Heart left ventricle (tissue), 16 donors: ENCODE results near the gene ETV7. TPM values are rescaled to one million over a fixed set of nuclear protein-coding genes. Genes with fewer than 3 reads are reported as not detected.

ENCODE experiments used
- ATAC-seq, 4 donors: fragments of 200-7000 bp; cut with Tn5 transposase; one replicate each; pipeline ENCODE4 v1.9.1; 2020 to 2022; ENCODE audit warnings: moderate library complexity in 4 of 4, mild to moderate bottlenecking in 3 of 4, moderate number of reproducible peaks in 1 of 4
- DNase-seq, 5 donors: peaks; one replicate each; pipeline ENCODE4 v3.0.0-alpha.2; 2020
- H3K27ac ChIP-seq, 12 donors: fragments of 200-600 bp; sonication (generic) in 4 of 12; one replicate each; pipeline versions ENCODE4 v1.5.0 to v1.8.0; 2016 to 2022; ENCODE audit warnings: mild to moderate bottlenecking in 2 of 12
- H3K27me3 ChIP-seq, 9 donors: fragments of 200-600 bp; sonication (generic) in 2 of 9; one replicate each; pipeline versions ENCODE4 v1.5.1 to v1.8.0; 2016 to 2022; ENCODE audit warnings: mild to moderate bottlenecking in 3 of 9
- H3K36me3 ChIP-seq, 9 donors: fragments of 200-600 bp; sonication (generic) in 2 of 9; one replicate each; pipeline versions ENCODE4 v1.5.0 to v1.8.0; 2018 to 2022; ENCODE audit warnings: mild to moderate bottlenecking in 2 of 9
- H3K4me1 ChIP-seq, 12 donors: fragments of 200-600 bp; sonication (generic) in 4 of 12; one replicate each; pipeline versions ENCODE4 v1.5.0 to v1.8.0; 2016 to 2022; ENCODE audit warnings: mild to moderate bottlenecking in 3 of 12
- H3K4me3 ChIP-seq, 12 donors: fragments of 200-600 bp; sonication (generic) in 4 of 12; one replicate each; pipeline versions ENCODE4 v1.5.0 to v1.8.0; 2017 to 2022; ENCODE audit warnings: mild to moderate bottlenecking in 9 of 12, moderate library complexity in 4 of 12
- H3K9me3 ChIP-seq, 12 donors: fragments of 200-600 bp; sonication (generic) in 4 of 12; one replicate each; pipeline versions ENCODE4 v1.5.0 to v1.8.0; 2016 to 2022; ENCODE audit warnings: mild to moderate bottlenecking in 1 of 12
- POLR2A ChIP-seq, 2 donors: fragments of 450-650 bp; IDR thresholded peaks; one replicate each; pipeline ENCODE4 v1.6.1; 2017; ENCODE audit warnings: antibody characterized with exemption in 2 of 2, mild to moderate bottlenecking in 2 of 2, moderate library complexity in 2 of 2
- WGBS, 4 donors: extraction: QIAGEN DNeasy Blood & Tissue Kit in 2 of 4; methylation state at CpG; one replicate each; pipeline versions ENCODE4 v1.1.5 to v1.1.7; 2013 to 2018; 5-methylcytosine and 5-hydroxymethylcytosine counted together
- intact Hi-C, 10 donors: fragments of 100-400 bp; cut with DNase I; formaldehyde crosslinking; loops; one replicate each; pipeline versions ENCODE4 v1.11.1 to v1.14.2; 2022
- long read RNA-seq, 3 donors: library from polyadenylated mRNA; unstranded; transcript quantifications; one replicate each; pipeline ENCODE4 v2.0.0, GENCODE V29; 2020 to 2021
- polyA plus RNA-seq, 2 donors: library from polyadenylated mRNA; stranded (reverse); fragments of 200-250 nt; gene quantifications; one replicate each; pipeline ENCODE4 v1.2.3, GENCODE V29; 2013
- total RNA-seq, 9 donors: library from RNA; depleted of rRNA in 2 of 9; stranded (reverse); fragments of >200 nt in 2 of 9; fragmentation: NEBNext Ultra II Directional in 3 of 9; extraction: Animal tissue kit (Norgen Biotek cat#: 25700) in 3 of 9; gene quantifications; one replicate each; pipeline versions ENCODE4 v1.1.0 to v1.2.4, GENCODE V29; 2016 to 2023
- TF ChIP-seq, protein P1 (sequence below), 12 donors: fragments of 200-600 bp; sonication (generic) in 4 of 12; IDR thresholded peaks; one replicate each; pipeline versions ENCODE4 v1.5.0 to v1.8.0; 2018 to 2022; ENCODE audit warnings: antibody characterized with exemption in 12 of 12, mild to moderate bottlenecking in 5 of 12
- donor health status: ischemic (EF 13 %, LVEDD 7.1; RV severe dilation, severe dysfunction).
- donor health status: healthy with polysubstance abuse.
- donor health status: DM: no; HTN: yes; CAD: no.
- donor health status: DM: no; HTN: no; CAD: no.
- donor health status: ischemic (EF 25% LVEDD 6.9; RV normal size, moderate dysfunction).
- donor health status: ischemic (EF 25% LVEDD 5.7; RV mildly dilated, moderate dysfunction).
- donor health status: healthy.
- donor health status: DM: yes; HTN: yes; CAD: no.
- donor health status: ischemic (EF 35%, LVEDD 5.7; RV mildly dilated, moderate dysfunction).
- donor health status: nonischemic (EF 11% LVEDD 7.7; RV severe dilation, severe dysfunction).
- donor health status: DM: yes; HTN: yes; CAD: no.
- donor health status: PGD.
- donor health status: ischemic (EF 29% LVEDD 5.4; RV normal size, mild dysfunction).
- donor health status: nonischemic (EF 23%, LVEDD 6.1; RV moderate dilation, normal function).

The ETV7 gene
- total RNA-seq: 1 to 10 TPM in 2 of 9 donors, under 1 TPM in 2, not detected in 5; 0.17 to 5.1 (median 1.2) TPM
- under 1 TPM; 0.06 to 0.30 TPM for polyA plus RNA-seq
- long read RNA-seq, donor 1: 0 reads
- long read RNA-seq, donor 2, partial matches to known transcripts: 0 of 5 reads
- long read RNA-seq, donor 2, other reads (novel, unspliced or antisense): 0 of 5 reads
- long read RNA-seq, donor 3: 0 reads

DNA sequence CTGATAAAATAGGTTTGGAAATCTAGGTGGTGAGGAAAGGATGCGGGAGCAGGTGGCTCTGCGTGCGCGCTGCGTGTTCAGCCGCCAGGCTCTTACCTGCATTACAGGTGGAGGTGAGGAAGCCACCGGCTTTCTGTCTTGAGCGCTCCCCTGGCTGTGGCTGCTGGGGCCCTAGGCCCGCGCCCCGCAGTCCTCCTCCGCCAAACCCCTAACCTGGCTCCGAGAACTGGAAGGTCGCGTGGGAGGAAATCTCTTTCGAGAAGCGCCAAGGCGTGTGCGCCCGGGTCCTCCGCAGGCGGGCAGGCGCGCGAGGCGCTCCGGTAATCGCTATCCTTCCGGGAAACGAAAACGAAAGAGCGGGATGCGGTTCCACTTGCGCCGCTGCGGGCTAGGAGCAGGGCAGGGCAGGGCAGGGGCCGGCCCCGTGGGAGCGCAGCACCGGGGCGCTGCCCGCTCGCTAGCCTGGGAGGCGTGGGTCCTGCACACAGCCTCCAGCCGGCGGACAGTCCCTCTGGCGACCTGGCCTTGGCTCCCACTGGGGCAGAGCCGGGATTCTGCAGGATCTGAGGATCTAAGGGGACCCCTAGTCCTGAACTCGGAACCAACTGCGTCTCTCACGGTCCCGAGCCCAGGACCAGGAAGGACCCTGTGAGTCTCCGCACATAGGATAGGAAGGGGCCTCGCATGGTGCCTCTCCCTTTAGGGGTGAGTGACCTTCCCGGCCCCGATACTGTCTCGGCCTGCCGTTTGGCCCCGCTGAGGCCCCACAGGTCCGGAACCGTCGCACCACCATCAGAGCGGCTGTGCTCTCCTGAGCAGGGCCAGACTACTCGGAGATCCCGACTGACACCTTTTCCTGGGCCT, at the start of gene ETV7:
TSS of gene ETV7 (minus strand) at position 230 of the 864 bp plus-strand sequence. CDS start at position 102, 128 bp downstream.
- intact Hi-C loops: no loop called here
- peak within 1 kb of the TSS in 5 of 12 donors; percentile 10 to 81 (median 45) for H3K27ac ChIP-seq
- peak within 1 kb of the TSS; percentile 50 to 79 (median 60) for H3K4me3 ChIP-seq
- TF ChIP-seq, protein P1, sequence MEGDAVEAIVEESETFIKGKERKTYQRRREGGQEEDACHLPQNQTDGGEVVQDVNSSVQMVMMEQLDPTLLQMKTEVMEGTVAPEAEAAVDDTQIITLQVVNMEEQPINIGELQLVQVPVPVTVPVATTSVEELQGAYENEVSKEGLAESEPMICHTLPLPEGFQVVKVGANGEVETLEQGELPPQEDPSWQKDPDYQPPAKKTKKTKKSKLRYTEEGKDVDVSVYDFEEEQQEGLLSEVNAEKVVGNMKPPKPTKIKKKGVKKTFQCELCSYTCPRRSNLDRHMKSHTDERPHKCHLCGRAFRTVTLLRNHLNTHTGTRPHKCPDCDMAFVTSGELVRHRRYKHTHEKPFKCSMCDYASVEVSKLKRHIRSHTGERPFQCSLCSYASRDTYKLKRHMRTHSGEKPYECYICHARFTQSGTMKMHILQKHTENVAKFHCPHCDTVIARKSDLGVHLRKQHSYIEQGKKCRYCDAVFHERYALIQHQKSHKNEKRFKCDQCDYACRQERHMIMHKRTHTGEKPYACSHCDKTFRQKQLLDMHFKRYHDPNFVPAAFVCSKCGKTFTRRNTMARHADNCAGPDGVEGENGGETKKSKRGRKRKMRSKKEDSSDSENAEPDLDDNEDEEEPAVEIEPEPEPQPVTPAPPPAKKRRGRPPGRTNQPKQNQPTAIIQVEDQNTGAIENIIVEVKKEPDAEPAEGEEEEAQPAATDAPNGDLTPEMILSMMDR (IDR thresholded peaks at IDR 0.05): no peak
- no peak for TF ChIP-seq POLR2A (IDR thresholded peaks at IDR 0.05)
- peaks cover 0 to 33% (median 12%) of the 10 kb centered on the region in 12 donors for H3K4me1 ChIP-seq
- ATAC-seq (peak; percentile 41 to 73 (median 62)), DNase-seq (peak in 3 of 5 donors; percentile 11 to 55 (median 29))
- H3K27me3 ChIP-seq: peaks cover 0 to 9% (median 0%) of the 10 kb centered on the region in 9 donors
- no peaks in the 10 kb centered on the region for H3K9me3 ChIP-seq
- H3K36me3 ChIP-seq: peaks cover 0 to 8% (median 0%) of the 10 kb centered on the region in 9 donors
- 11 to 30% (median 12%) methylated on average over 38 to 65 of the region's 65 CpGs for WGBS, 4 donors

GRCh38 chr6:36436466-36436865, 49.0 kb upstream of the ETV7 start:
- no peaks in the 10 kb centered on the region for H3K27me3 ChIP-seq
- H3K36me3 ChIP-seq: no peaks in the 10 kb centered on the region
- peaks cover 0 to 8% (median 6%) of the 10 kb centered on the region in 12 donors for H3K4me1 ChIP-seq
- H3K27ac ChIP-seq: no peak overlapping the region
- no peaks in the 10 kb centered on the region for H3K9me3 ChIP-seq
- no peak overlapping the region for H3K4me3 ChIP-seq
- TF ChIP-seq, protein P1 (IDR thresholded peaks at IDR 0.05): no peak
- TF ChIP-seq POLR2A (IDR thresholded peaks at IDR 0.05): no peak
- ATAC-seq (no peak), DNase-seq (no peak)
- intact Hi-C loops: no loop called here
- WGBS, 4 donors: 63 to 83% (median 76%) methylated on average over 1 of the region's 1 CpG

- Histone ChIP-seq H3K27me3 (no peaks in the 10 kb centered on the region), H3K4me3 (no peak overlapping the region), H3K9me3 (no peaks in the 10 kb centered on the region), H3K36me3 (no peaks in the 10 kb centered on the region), H3K4me1 (no peaks in the 10 kb centered on the region), H3K27ac (no peak overlapping the region)
- intact Hi-C loops: no loop called here
- no peak for ATAC-seq
- TF ChIP-seq, protein P1 (IDR thresholded peaks at IDR 0.05): no peak
- DNase-seq: no peak
- 88 to 93% (median 89%) methylated on average over 4 of the region's 4 CpGs for WGBS, 4 donors
Measured at GRCh38 chr6:36432151-36432671, 44.7 kb upstream of the ETV7 start.

- Histone ChIP-seq H3K4me1 (no peaks in the 10 kb centered on the region), H3K4me3 (no peak overlapping the region), H3K36me3 (no peaks in the 10 kb centered on the region), H3K27me3 (no peaks in the 10 kb centered on the region), H3K9me3 (no peaks in the 10 kb centered on the region), H3K27ac (no peak overlapping the region)
- ATAC-seq (no peak), DNase-seq (no peak)
- intact Hi-C loops: no loop called here
- WGBS, 4 donors: 77 to 89% (median 86%) methylated on average over 4 of the region's 4 CpGs
- TF ChIP-seq, protein P1 (IDR thresholded peaks at IDR 0.05): no peak
- no peak for TF ChIP-seq POLR2A (IDR thresholded peaks at IDR 0.05)
Measured at GRCh38 chr6:36431197-36431596, 43.7 kb upstream of the ETV7 start.
